GM08714 (cell line): ENCODE data around the gene EFNA5.

Experiments
- H3K4me3 ChIP-seq: fragments of 200-500 bp; sonication (Bioruptor generic); 2 replicates; pipeline ENCODE4 v1.5.1; 2014; ENCODE audit warnings: mild to moderate bottlenecking, low read length, inconsistent platforms
- ZNF274 ChIP-seq: IDR thresholded peaks from 2 replicates; pipeline ENCODE4 v1.6.1; 2012; ENCODE audit warnings: mild to moderate bottlenecking, low read depth, low read length

Gene EFNA5

GRCh38 chr5:107554776-107555424, 115.8 kb downstream of the EFNA5 start:
- no peak for TF ChIP-seq ZNF274
- no peak overlapping the region for H3K4me3 ChIP-seq

GRCh38 chr5:107553117-107553555, 117.6 kb downstream of the EFNA5 start:
- TF ChIP-seq ZNF274: no peak
- no peak overlapping the region for H3K4me3 ChIP-seq

GRCh38 chr5:107551088-107551487, 119.6 kb downstream of the EFNA5 start:
- no peak for TF ChIP-seq ZNF274

GRCh38 chr5:107549567-107549966, 121.2 kb downstream of the EFNA5 start:
- no peak overlapping the region for H3K4me3 ChIP-seq
- TF ChIP-seq ZNF274: no peak

More at GRCh38 chr5:107551088-107551487, 119.6 kb downstream of the EFNA5 start:
- H3K4me3 ChIP-seq: no peak overlapping the region

- no peak for TF ChIP-seq ZNF274
- no peak overlapping the region for H3K4me3 ChIP-seq
Observed at GRCh38 chr5:107548477-107548876, 122.3 kb downstream of the EFNA5 start.

- no peak for TF ChIP-seq ZNF274
Observed at GRCh38 chr5:107546719-107547118, 124.0 kb downstream of the EFNA5 start.

GRCh38 chr5:107545486-107545885, 125.3 kb downstream of the EFNA5 start:
- H3K4me3 ChIP-seq: no peak overlapping the region
- no peak for TF ChIP-seq ZNF274

More at GRCh38 chr5:107546719-107547118, 124.0 kb downstream of the EFNA5 start:
- no peak overlapping the region for H3K4me3 ChIP-seq

- no peak for TF ChIP-seq ZNF274
- no peak overlapping the region for H3K4me3 ChIP-seq
Observed at GRCh38 chr5:107544967-107545366, 125.8 kb downstream of the EFNA5 start.

GRCh38 chr5:107544476-107544875, 126.3 kb downstream of the EFNA5 start:
- TF ChIP-seq ZNF274: no peak
- H3K4me3 ChIP-seq: no peak overlapping the region

GRCh38 chr5:107543868-107544267, 126.9 kb downstream of the EFNA5 start:
- TF ChIP-seq ZNF274: no peak
- no peak overlapping the region for H3K4me3 ChIP-seq

GRCh38 chr5:107542831-107543231, 127.9 kb downstream of the EFNA5 start:
- no peak overlapping the region for H3K4me3 ChIP-seq
- no peak for TF ChIP-seq ZNF274

- H3K4me3 ChIP-seq: no peak overlapping the region
- no peak for TF ChIP-seq ZNF274
Observed at GRCh38 chr5:107542428-107542827, 128.3 kb downstream of the EFNA5 start.

GRCh38 chr5:107541400-107541799, 129.3 kb downstream of the EFNA5 start:
- no peak overlapping the region for H3K4me3 ChIP-seq
- TF ChIP-seq ZNF274: no peak

GRCh38 chr5:107539726-107540330, 130.9 kb downstream of the EFNA5 start:
- no peak for TF ChIP-seq ZNF274
- no peak overlapping the region for H3K4me3 ChIP-seq

- no peak overlapping the region for H3K4me3 ChIP-seq
- TF ChIP-seq ZNF274: no peak
Observed at GRCh38 chr5:107538805-107539445, 131.8 kb downstream of the EFNA5 start.
